ENCODE measurements around the gene FHL2.

GRCh38 chr2:105418522-105418921 is 19.7 kb upstream of the FHL2 start:
- TF ChIP-seq CTCF (IDR thresholded peaks at IDR 0.05; ENCODE audit: low read depth, low read length, missing input control) (no peak), JUND (IDR thresholded peaks at IDR 0.05) (no peak)
